K562 (cell line): Measurements from ENCODE around the gene HMX1.

ENCODE experiments used
- CTCF ChIP-seq, 3 experiments: IDR thresholded peaks in 2 of 3; conservative IDR thresholded peaks in 1 of 3; 2 replicates each; pipeline ENCODE4 v1.5.1; 2011 to 2012; ENCODE audit warnings: low read length in 3 of 3, mild to moderate bottlenecking in 3 of 3, control low read depth in 2 of 3, improper control_type of control experiment in 1 of 3, inconsistent platforms in 1 of 3, low read depth in 1 of 3, mixed read lengths in 1 of 3, moderate library complexity in 1 of 3; ENCODE audit not compliant: insufficient read depth in 2 of 3
- SIN3A ChIP-seq, 2 experiments: fragments of 150-350 bp in 1 of 2; IDR thresholded peaks; 2 replicates each; pipeline ENCODE4 v1.6.1; 2011 to 2016; ENCODE audit warnings: borderline replicate concordance in 2 of 2, low read depth in 2 of 2, low read length in 2 of 2, mild to moderate bottlenecking in 2 of 2, moderate library complexity in 2 of 2; ENCODE audit not compliant: control insufficient read depth in 1 of 2
- U2AF2 ChIP-seq: fragments of 200-400 bp; formaldehyde crosslinking; optimal IDR thresholded peaks from 2 replicates; pipeline ENCODE3; 2017; ENCODE audit warnings: low read depth, mild to moderate bottlenecking, low read length
- ZNF785 ChIP-seq: fragments of 250-450 bp; sonication (Bioruptor Pico); IDR thresholded peaks from 2 replicates; pipeline ENCODE4 v1.4.0; 2020; ENCODE audit warnings: mild to moderate bottlenecking
- TF ChIP-seq, protein P1 (sequence below), 2 experiments: fragments of 200-800 bp in 1 of 2; sonication (Bioruptor generic) in 1 of 2; sonication (generic) in 1 of 2; formaldehyde crosslinking in 1 of 2; IDR thresholded peaks in 1 of 2; conservative IDR thresholded peaks in 1 of 2; 2 replicates each; pipeline versions ENCODE4 v1.5.0 to v1.6.1; 2016 to 2020; ENCODE audit warnings: missing compliant biosample characterization in 1 of 2, missing genetic modification characterization in 1 of 2, missing genetic modification reagents in 1 of 2

DNA sequence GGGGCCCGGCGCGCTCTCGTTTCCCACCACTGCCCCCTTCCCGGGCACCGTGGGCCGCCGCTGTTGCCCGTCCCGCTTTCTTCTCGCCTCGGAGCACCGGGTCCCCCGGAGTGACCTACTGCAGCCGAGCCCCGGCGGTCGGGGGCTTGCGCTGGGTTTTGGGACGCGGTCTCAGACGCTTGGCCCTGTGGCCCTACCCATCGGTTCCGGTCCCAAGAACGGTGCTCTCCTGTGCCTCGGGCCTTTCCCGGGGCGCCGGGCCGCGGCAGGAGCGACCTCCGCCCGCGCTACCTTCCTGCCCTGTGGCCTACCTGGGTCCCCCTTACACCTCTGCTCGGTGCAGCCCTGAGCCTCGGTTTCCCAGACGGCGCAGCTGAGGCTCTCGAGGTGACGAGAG lies 21.6 kb upstream of the HMX1 start:
- TF ChIP-seq, protein P1, sequence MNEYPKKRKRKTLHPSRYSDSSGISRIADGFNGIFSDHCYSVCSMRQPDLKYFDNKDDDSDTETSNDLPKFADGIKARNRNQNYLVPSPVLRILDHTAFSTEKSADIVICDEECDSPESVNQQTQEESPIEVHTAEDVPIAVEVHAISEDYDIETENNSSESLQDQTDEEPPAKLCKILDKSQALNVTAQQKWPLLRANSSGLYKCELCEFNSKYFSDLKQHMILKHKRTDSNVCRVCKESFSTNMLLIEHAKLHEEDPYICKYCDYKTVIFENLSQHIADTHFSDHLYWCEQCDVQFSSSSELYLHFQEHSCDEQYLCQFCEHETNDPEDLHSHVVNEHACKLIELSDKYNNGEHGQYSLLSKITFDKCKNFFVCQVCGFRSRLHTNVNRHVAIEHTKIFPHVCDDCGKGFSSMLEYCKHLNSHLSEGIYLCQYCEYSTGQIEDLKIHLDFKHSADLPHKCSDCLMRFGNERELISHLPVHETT (CRISPR knock-in tag; conservative IDR thresholded peaks at IDR 0.05 in 1 of 2, IDR thresholded peaks at IDR 0.05 in 1 of 2), result no peak
- TF ChIP-seq SIN3A (IDR thresholded peaks at IDR 0.05; ENCODE audit: borderline replicate concordance in 2 of 2, control insufficient read depth in 1 of 2, low read depth in 2 of 2, low read length in 2 of 2) (no peak), ZNF785 (no peak), CTCF (IDR thresholded peaks at IDR 0.05 in 2 of 3, conservative IDR thresholded peaks at IDR 0.05 in 1 of 3; ENCODE audit: insufficient read depth in 2 of 3, low read depth in 1 of 3, low read length in 3 of 3) (no peak), U2AF2 (no peak)
